RKO (cell line): ENCODE results near the gene TREH.

Source experiments
- DNase-seq: peaks from one replicate; pipeline ENCODE4 v3.0.0-alpha.2; 2016; ENCODE audit warnings: low spot score

TREH gene

GRCh38 chr11:118646393-118646792 lies 33.1 kb downstream of the TREH start:
- DNase-seq: no peak

- DNase-seq: no peak
Observed at GRCh38 chr11:118645066-118645715, 34.3 kb downstream of the TREH start.

DNA sequence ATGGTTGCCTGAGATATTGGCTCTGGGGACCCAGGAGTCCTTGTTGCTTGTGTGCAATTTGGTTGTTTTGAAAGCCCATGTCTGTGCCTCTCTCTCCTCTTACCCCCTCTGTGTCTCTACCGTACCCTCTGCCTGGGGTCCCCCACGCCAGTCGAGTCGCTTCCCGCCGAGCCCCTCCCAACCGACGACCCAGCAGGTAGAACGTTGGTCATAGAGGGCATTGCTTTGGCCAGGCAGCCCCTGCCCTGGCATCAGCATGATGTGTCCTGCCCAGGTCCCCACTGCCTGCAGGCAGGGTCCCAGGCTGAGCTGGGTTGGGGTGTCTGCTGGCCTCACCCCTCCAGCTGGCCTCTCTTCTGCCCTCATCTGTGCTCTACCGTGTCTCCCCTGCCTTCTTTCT lies 35.0 kb downstream of the TREH start:
- no peak for DNase-seq

DNA sequence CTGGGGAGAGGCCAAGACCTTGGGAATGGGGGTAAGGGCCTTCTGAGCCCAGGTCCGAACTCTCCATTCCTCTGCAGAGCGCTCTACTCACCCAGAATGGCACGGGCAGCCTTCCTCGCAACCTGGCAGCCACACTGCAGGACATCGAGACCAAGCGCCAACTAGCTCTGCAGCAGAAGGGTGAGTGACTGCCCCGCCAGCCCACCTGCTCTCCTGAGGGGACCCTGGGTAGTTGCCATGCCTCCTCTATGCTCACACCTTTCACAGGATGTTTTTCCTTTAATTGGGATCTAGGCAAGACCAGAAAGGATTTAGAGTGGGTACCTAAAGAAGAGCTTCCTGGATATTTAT lies 35.5 kb downstream of the TREH start:
- DNase-seq: no peak

DNA sequence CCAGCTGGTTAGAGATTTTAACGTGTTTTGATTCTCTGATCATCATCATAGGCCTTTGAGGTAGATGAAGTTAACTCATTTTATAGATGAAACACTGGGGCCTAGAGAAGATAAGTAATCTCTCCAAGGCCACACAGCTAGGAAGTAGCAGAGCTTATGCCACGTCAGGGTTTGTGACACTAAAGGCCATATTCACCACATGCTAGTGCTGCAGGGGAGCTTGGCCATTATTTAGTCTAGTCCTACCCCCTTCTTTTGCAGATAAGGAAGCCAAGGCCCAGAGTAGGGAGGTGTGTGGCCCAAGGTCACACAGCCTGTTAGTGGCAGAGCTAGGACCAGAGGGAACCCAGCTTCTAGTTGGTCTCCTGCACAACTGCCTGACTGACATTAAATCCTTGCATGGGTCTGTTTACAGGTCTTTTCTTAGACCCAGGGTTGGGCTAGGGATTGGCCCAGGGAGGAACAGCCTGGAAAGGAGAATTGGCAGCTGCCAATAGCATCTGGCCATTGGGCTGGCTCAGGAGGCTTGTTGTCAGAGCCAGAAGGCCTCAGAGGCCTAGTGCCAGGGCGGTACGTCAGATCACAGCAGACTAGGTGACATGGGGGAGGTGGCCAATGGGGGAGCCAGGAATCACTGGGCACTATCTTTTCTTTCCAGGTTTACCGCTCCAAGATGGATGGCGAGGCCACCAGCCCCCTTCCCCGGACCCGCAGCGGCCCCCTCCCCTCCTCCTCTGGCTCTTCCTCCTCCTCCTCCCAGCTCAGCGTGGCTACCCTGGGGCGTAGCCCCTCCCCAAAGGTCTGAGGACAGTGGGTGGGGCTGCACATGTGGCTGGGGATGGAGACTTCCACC lies 36.1 kb downstream of the TREH start:
- DNase-seq: no peak

- DNase-seq: no peak
Observed at GRCh38 chr11:118641397-118642019, 37.9 kb downstream of the TREH start.

DNA sequence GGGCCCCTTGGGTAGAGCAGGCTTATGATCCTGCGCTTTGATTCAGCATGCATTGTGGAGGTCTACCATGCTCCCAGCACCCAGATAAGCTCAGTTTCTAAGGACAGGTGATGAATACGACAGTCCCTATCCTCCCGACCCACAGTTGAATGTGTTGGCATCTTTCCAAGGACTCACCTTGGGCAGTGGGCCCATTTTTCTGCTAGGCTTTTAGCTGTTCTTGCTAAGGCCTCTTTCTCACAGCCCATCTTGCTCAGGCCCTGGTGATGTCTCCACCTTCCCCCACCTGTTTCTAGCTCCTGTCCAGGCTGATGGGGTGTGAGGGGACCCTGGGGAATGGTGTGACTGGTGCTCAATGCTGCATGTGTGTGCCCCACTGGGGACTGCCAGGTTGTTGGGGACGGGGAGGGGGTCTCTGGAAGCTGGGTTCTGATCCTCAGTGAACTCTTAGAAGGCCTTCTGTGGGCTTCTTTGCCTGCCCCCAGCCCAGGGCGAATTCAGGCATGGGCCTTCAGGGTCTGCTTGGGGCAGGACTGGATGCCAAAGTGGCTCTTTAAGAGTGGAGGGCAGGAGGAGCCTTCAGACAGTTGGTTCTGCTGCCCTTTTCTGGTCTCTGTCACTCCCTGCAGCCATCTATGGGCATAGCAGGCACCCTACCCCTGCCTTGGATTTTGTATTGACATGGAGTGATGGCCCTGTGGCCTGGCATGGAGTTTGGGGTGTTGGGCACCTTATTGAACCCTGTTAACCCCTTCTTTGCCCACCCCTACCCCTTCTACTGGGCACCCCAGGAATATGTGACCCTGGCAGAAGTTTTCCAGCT lies 38.9 kb downstream of the TREH start:
- no peak for DNase-seq

GRCh38 chr11:118639899-118640298 lies 39.6 kb downstream of the TREH start:
- no peak for DNase-seq

GRCh38 chr11:118638726-118639125 lies 40.7 kb downstream of the TREH start:
- DNase-seq: no peak

DNA sequence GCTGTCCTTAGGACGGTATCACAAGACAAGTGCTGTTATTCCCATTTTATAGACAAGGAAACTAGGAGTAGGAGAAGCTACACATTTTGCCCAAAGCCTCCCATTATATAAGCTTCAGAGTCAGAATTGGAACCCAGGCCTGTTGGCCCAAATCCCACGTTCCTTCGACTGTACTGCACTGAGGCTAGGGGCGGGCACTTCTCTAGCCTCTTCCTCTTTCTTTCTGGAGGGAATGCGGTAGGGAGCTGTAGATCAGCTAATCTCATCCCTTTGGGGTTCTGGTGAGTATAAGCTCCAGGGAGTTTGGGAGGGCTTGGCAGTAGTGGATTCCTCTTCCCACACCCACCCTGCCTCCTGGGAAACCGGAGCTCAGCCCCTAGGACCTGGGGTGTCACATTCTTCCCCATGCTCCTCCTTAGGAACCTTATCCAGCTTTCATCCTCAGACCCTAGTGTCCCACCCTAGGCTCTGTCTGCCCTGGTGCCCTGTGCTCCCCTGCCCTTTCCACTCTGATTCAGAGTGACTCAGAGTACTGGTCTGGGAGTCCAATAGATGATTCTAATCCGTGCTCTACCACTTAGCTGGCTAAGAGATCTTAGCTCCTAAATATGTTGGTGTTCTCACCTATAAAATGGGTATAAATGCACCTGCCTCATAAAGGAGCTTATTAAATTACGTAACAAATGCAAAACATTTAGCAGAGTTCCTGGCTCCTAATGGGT lies 42.7 kb downstream of the TREH start:
- DNase-seq: no peak

DNA sequence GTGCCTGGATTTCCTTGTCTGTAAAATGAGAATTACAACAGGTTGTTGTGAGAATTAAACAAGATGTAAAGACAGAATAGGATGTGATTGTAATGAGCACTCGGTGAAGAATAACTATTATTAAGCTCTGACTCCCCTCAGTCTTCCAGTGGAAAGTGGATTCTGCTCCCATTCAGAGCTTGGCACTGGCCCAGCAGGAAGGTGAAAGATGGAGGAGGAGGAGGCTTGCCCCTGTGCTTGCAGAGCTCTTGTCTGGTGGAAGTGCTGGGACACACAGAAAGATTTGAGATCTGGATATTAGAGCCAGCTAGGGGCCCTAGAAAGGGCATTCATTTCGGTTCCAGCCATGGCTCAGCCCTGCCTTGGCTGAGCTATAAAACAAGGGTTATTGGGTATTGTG lies 43.8 kb downstream of the TREH start:
- DNase-seq: no peak

DNA sequence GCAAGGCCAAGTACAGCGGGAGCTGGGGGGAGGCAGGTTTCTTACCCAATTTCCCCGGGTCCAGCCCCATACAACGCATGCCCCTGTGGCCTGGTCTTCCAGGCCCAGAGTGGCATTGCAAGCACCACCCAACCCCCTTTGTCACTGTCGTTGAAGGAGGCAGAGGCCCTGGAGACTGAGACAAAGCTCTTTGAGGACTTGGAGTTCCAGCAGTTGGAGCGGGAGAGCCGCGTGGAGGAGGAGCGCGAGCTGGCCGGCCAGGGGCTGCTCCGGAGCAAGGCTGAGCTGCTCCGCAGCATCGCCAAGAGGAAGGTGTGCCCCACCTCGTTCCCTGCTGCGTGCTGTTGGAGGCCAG lies 44.2 kb downstream of the TREH start:
- no peak for DNase-seq

DNA sequence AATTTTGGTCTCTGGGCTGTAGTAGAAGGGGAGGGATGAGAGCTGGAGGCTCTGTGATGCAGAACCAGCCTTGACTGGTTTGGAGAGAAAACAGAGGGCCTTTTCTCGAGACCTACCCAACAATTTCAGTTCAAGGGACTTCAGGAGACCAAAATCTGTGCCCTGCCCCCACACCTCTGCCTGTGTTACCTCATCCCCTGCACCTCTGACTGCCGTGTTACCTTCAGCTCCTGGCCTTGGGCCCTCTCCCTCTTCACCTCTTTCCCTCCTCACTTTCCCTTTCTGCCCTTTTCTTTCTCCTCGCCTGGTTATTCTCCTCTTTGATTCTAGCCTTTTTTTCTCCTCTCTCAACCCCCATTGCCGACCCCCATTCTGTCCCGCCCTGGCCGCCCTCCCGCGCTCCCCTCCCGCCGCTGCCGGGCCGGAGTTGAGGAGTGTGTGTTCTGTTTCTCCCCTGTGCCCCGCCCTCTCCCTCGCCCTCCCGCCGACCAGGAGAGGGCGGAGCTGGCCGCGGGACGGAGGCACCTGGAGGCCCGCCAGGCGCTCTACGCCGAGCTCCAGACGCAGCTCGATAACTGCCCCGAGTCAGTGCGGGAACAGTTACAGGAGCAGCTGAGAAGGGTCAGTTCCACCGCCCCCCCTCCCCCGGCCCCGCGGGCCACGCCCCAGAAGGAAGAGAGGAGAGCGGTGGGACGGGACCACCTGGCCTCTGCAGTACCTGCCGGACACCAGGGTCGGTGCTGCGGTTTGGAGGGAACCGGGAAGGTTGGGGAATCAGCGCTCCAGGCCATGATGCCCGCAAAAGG lies 44.8 kb downstream of the TREH start:
- no peak for DNase-seq

- no peak for DNase-seq
Observed at GRCh38 chr11:118633979-118634378, 45.5 kb downstream of the TREH start.

- DNase-seq: no peak
Observed at GRCh38 chr11:118633319-118633690, 46.1 kb downstream of the TREH start.

DNA sequence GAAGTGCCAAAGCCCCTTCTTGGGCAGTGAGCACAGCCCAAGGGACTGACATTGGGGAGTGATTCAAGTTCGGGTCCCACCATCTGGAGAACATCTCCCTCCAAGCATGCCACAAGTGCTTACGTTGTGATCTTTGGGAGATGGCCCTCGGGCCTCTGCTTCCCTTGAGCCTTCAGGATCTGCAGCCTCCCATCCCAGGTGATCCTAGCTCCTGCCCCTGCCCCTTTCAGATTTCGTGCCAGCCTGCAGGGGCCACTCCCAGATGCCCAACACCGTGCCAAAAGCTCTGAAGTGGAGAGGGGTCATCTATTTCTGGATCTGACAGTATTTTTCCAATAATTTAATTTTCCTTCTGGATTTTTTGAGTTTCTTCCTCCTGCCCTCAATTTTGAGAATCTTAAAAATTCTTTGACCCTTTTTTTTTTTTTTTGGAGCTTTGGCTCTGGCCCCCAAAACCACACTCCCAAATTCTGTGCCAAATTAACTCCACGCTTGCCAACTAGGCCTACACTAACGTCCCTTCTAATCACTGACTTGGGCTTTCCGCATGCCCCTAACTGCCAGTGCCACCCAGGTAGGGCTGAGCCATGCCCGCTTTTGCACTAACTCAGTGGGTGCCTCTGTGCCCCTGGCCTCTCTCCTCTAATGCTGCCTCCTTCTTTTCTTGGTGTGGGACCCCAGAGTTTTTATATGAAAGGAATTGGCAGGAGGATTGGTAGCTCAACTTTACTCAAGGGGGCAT lies 46.7 kb downstream of the TREH start:
- DNase-seq: no peak

GRCh38 chr11:118631142-118631909 lies 48.1 kb downstream of the TREH start:
- no peak for DNase-seq

DNA sequence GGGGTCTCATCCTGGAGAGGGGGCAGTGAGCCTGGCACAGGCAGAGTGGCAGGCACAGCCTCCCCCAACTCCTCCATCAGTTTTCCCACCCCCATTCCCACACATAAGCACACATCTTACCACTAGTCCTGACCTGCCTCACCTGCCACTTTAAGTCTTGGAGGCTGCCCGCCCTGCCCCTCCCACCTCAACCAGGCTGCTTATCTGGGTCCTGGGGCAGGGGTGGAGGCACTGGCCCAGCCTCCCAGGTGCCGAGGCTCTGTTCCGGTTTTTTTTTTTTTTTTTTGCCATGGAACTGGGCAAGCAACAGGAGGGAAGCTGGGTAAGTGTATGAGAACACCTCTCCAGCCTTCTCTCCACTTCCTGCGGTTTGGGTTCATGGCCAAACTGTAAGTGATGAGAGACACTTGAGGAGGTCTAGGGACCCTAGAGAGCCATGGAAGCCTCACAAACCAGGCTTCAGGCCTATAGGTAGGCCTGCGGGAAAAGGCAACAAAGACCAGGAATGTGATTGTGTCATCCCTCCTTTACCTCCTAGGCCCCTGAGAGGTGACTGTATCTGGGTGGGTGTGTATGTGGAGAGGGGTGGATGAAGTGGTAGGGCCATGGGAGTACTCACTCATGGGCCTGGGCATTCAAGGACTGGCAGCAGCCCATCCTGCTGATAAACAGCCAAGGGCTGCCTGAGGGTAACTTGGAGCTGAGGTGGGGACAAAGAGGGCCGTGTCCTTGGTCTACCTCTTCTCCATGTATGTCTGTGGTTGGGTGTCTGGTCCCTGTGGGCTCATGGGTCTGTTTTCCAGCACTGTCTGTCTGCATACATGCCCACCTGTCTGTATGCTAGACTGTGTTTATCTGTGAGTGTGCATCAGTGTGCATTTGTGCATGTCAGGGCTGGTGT lies 49.4 kb downstream of the TREH start:
- DNase-seq: no peak
